K562 (cell line): Measurements from ENCODE around the gene EIF4G2. TPM values are rescaled to one million over a fixed set of nuclear protein-coding genes. Genes with fewer than 3 reads are reported as not detected.

Source experiments
- ATAC-seq: fragments of 200-7000 bp; cut with Tn5 transposase; 3 replicates; pipeline ENCODE4 v1.9.1; 2020; ENCODE audit warnings: moderate library complexity
- BruUV-seq: library from RNA; stranded (reverse); fragments of 400-500 nt; replicated peaks from 2 replicates; lab custom pipeline; 2021; lab: Mats Ljungman, UMichigan
- CTCF ChIA-PET: fragments of 300-600 bp; formaldehyde crosslinking; extraction: SDS; loops from one replicate; lab custom pipeline; 2021; ENCODE audit warnings: low intra/inter-chr PET ratio; lab: Yijun Ruan, JAX
- POLR2A ChIA-PET: fragments of 300-600, 350-650 bp; sonication (Branson Sonifier 250); formaldehyde crosslinking; extraction: SDS; loops from one replicate; lab custom pipeline; 2021; ENCODE audit warnings: antibody characterized with exemption, inconsistent platforms; lab: Yijun Ruan, JAX
- DNase-seq, 4 experiments: peaks; one replicate each; pipeline versions ENCODE4 v3.0.0 to v3.0.0-alpha.2; 2011 to 2018; ENCODE audit warnings: low spot score in 3 of 4, mixed read lengths in 3 of 4; ENCODE audit errors: extremely low read depth in 1 of 4
- FAIRE-seq: peaks from 2 replicates; lab custom pipeline; 2011; peaks lifted over from hg19 to GRCh38; lab: Jason Lieb, UNC
- H2AFZ ChIP-seq: 2 replicates; pipeline ENCODE4 v1.6.0; 2011; ENCODE audit warnings: low read depth, low read length, control low read depth, inconsistent platforms
- H3K27ac ChIP-seq: fragments of 200-600 bp; 3 replicates; pipeline ENCODE4 v1.8.0; 2011; ENCODE audit warnings: low read depth, mild to moderate bottlenecking, control low read depth, inconsistent platforms, low read length, moderate library complexity, mixed read lengths; ENCODE audit errors: extremely low read depth
- H3K27me3 ChIP-seq, 2 experiments: fragments of 300-600 bp in 1 of 2; 2 replicates in 1 of 2; 3 replicates in 1 of 2; pipeline versions ENCODE4 v1.6.0 to v1.8.0; 2011; ENCODE audit warnings: inconsistent platforms in 2 of 2, low read length in 2 of 2, mild to moderate bottlenecking in 1 of 2, mixed read lengths in 1 of 2, moderate library complexity in 1 of 2; ENCODE audit not compliant: control insufficient read depth in 2 of 2, insufficient read depth in 2 of 2
- H3K36me3 ChIP-seq: fragments of 300-600 bp; 3 replicates; pipeline ENCODE4 v1.8.0; 2011; ENCODE audit warnings: mild to moderate bottlenecking, low read length, inconsistent platforms; ENCODE audit not compliant: control insufficient read depth, insufficient read depth
- H3K4me1 ChIP-seq, 2 experiments: fragments of 200-600 bp in 1 of 2; replicated peaks in 1 of 2; 2 replicates in 1 of 2; 3 replicates in 1 of 2; pipeline versions ENCODE4 v1.5.1 to v1.8.0; 2011; ENCODE audit warnings: inconsistent platforms in 2 of 2, low read length in 2 of 2, mild to moderate bottlenecking in 1 of 2, mixed read lengths in 1 of 2, moderate library complexity in 1 of 2; ENCODE audit not compliant: control insufficient read depth in 2 of 2, insufficient read depth in 2 of 2
- H3K4me2 ChIP-seq: 2 replicates; pipeline ENCODE4 v1.6.1; 2011; ENCODE audit warnings: low read length, control low read depth, inconsistent platforms, mixed read lengths; ENCODE audit not compliant: insufficient read depth
- H3K4me3 ChIP-seq: fragments of 200-600 bp; sonication (generic), shearing (Covaris generic); 2 replicates; pipeline ENCODE4 v1.5.1; 2016; ENCODE audit warnings: control low read depth, inconsistent platforms
- H3K79me2 ChIP-seq: fragments of 200-600 bp; 3 replicates; pipeline ENCODE4 v1.8.0; 2011; ENCODE audit warnings: low read length, inconsistent platforms; ENCODE audit not compliant: control insufficient read depth, insufficient read depth
- H3K9ac ChIP-seq, 2 experiments: 2 replicates each; pipeline versions ENCODE4 v1.6.0 to v1.6.1; 2011; ENCODE audit warnings: low read depth in 2 of 2, low read length in 2 of 2, control low read depth in 1 of 2, inconsistent platforms in 1 of 2, mild to moderate bottlenecking in 1 of 2, mixed read lengths in 1 of 2; ENCODE audit not compliant: insufficient read depth in 1 of 2
- H3K9me1 ChIP-seq: one replicate; pipeline ENCODE4 v1.6.0; 2011; ENCODE audit warnings: inconsistent platforms, mild to moderate bottlenecking, low read length, moderate library complexity; ENCODE audit not compliant: control insufficient read depth, insufficient read depth
- H3K9me3 ChIP-seq: replicated peaks from 2 replicates; pipeline ENCODE4 v1.5.1; 2011; ENCODE audit warnings: low read depth, low read length, inconsistent platforms; ENCODE audit not compliant: control insufficient read depth, insufficient read depth
- H4K20me1 ChIP-seq: replicated peaks from 2 replicates; pipeline ENCODE4 v1.6.1; 2011; ENCODE audit warnings: low read length, inconsistent platforms, mixed read lengths; ENCODE audit not compliant: control insufficient read depth, insufficient read depth
- ARHGAP35 ChIP-seq: fragments of 450-650 bp; IDR thresholded peaks from 2 replicates; pipeline ENCODE4 v1.6.1; 2018; ENCODE audit not compliant: partially characterized antibody
- CHD4 ChIP-seq: fragments of 200-600 bp; sonication (generic); IDR thresholded peaks from 3 replicates; pipeline ENCODE4 v1.6.1; 2012; ENCODE audit warnings: low read depth, mild to moderate bottlenecking, mixed read lengths, low read length, inconsistent platforms; ENCODE audit not compliant: insufficient read depth, insufficient replicate concordance, poor library complexity, severe bottlenecking
- HDAC6 ChIP-seq: IDR thresholded peaks from 2 replicates; pipeline ENCODE4 v1.6.1; 2012; ENCODE audit warnings: low read depth, mild to moderate bottlenecking, control low read depth, inconsistent platforms, low read length, moderate library complexity
- PTTG1 ChIP-seq: fragments of 450-650 bp; IDR thresholded peaks from 2 replicates; pipeline ENCODE4 v1.6.1; 2016; ENCODE audit warnings: low read depth, mild to moderate bottlenecking, missing genetic modification characterization, missing compliant biosample characterization
- ZNF23 ChIP-seq: fragments of 250-450 bp; sonication (Bioruptor Pico); IDR thresholded peaks from 2 replicates; pipeline ENCODE4 v1.4.0; 2020; ENCODE audit warnings: mild to moderate bottlenecking
- in situ Hi-C: fragments of 300-500 bp; cut with MboI; formaldehyde crosslinking; loops from 4 replicates; pipeline ENCODE4 v1.15.0; 2018; ENCODE audit warnings: inconsistent platforms, mixed read lengths
- intact Hi-C: fragments of 100-400 bp; cut with micrococcal nuclease; formaldehyde crosslinking; loops from 2 replicates; pipeline ENCODE4 v1.14.2; 2022
- polyA plus RNA-seq, 8 experiments: library from polyadenylated mRNA; depleted of rRNA in 4 of 8; stranded (reverse) in 5 of 8; unstranded in 3 of 8; fragments of >200 nt; fragmentation: Nextera tagmentation in 2 of 8; fragmentation: Illumina TruSeq in 1 of 8; extraction: Ambion mirVana in 2 of 8; extraction: Trizol in 1 of 8; gene quantifications; 2 replicates each; pipeline versions ENCODE4 v1.2.1 to v1.2.3, GENCODE V29; 2011 to 2014; ENCODE audit warnings: inconsistent platforms in 1 of 8, missing spikeins in 1 of 8
- total RNA-seq, 7 experiments: library from RNA; depleted of rRNA in 6 of 7; stranded (reverse); fragments of >200 nt in 6 of 7; fragmentation: Illumina TruSeq in 2 of 7; extraction: Trizol in 2 of 7; gene quantifications; 2 replicates each; pipeline versions ENCODE4 v1.2.1 to v1.2.3, GENCODE V29; 2011 to 2021; ENCODE audit warnings: low replicate concordance in 1 of 7
- TF ChIP-seq, protein P1 (sequence below): fragments of 450-650 bp; IDR thresholded peaks from 2 replicates; pipeline ENCODE4 v1.6.1; 2016; ENCODE audit warnings: mild to moderate bottlenecking, moderate library complexity

EIF4G2 gene
- total and polyA plus RNA-seq, 9 of the 15 experiments (the other 6 are each of a cell fraction or from before 2014, with no cell fraction given): 206 to 790 (median 646) TPM

- no peaks in the 10 kb centered on the region for H3K9me3 ChIP-seq
- no peak overlapping the region for H3K27ac ChIP-seq
- no peak overlapping the region for H3K9ac ChIP-seq
- ChIA-PET CTCF (no interaction called here), POLR2A (interaction anchor here (0.6 to 1.2 kb wide), 2 partner anchors 9 to 20 kb away, joined by 3 read pairs; no protein-coding TSS in a partner anchor)
- no peak for ATAC-seq
- no peak overlapping the region for H3K4me2 ChIP-seq
- no TSS peak for BruUV-seq
- H3K27me3 ChIP-seq: no peaks in the 10 kb centered on the region
- no peak for DNase-seq
- H4K20me1 ChIP-seq: no peaks in the 10 kb centered on the region
- H3K9me1 ChIP-seq: no peaks in the 10 kb centered on the region
- H2AFZ ChIP-seq: no peak overlapping the region
- in situ Hi-C loops (no loop called here), intact Hi-C loops (no loop called here)
- peaks cover 9% of the 10 kb centered on the region; the same call in 1 of the 3 replicates for H3K79me2 ChIP-seq
- FAIRE-seq: no peak
- H3K36me3 ChIP-seq: no peaks in the 10 kb centered on the region
- peaks cover 0 to 5% of the 10 kb centered on the region in 2 experiments; a peak in 2 of 5 replicates for H3K4me1 ChIP-seq
- TF ChIP-seq CHD4 (no peak), ARHGAP35 (no peak), ZNF23 (no peak), HDAC6 (no peak), PTTG1 (tag) (no peak)
- TF ChIP-seq, protein P1, sequence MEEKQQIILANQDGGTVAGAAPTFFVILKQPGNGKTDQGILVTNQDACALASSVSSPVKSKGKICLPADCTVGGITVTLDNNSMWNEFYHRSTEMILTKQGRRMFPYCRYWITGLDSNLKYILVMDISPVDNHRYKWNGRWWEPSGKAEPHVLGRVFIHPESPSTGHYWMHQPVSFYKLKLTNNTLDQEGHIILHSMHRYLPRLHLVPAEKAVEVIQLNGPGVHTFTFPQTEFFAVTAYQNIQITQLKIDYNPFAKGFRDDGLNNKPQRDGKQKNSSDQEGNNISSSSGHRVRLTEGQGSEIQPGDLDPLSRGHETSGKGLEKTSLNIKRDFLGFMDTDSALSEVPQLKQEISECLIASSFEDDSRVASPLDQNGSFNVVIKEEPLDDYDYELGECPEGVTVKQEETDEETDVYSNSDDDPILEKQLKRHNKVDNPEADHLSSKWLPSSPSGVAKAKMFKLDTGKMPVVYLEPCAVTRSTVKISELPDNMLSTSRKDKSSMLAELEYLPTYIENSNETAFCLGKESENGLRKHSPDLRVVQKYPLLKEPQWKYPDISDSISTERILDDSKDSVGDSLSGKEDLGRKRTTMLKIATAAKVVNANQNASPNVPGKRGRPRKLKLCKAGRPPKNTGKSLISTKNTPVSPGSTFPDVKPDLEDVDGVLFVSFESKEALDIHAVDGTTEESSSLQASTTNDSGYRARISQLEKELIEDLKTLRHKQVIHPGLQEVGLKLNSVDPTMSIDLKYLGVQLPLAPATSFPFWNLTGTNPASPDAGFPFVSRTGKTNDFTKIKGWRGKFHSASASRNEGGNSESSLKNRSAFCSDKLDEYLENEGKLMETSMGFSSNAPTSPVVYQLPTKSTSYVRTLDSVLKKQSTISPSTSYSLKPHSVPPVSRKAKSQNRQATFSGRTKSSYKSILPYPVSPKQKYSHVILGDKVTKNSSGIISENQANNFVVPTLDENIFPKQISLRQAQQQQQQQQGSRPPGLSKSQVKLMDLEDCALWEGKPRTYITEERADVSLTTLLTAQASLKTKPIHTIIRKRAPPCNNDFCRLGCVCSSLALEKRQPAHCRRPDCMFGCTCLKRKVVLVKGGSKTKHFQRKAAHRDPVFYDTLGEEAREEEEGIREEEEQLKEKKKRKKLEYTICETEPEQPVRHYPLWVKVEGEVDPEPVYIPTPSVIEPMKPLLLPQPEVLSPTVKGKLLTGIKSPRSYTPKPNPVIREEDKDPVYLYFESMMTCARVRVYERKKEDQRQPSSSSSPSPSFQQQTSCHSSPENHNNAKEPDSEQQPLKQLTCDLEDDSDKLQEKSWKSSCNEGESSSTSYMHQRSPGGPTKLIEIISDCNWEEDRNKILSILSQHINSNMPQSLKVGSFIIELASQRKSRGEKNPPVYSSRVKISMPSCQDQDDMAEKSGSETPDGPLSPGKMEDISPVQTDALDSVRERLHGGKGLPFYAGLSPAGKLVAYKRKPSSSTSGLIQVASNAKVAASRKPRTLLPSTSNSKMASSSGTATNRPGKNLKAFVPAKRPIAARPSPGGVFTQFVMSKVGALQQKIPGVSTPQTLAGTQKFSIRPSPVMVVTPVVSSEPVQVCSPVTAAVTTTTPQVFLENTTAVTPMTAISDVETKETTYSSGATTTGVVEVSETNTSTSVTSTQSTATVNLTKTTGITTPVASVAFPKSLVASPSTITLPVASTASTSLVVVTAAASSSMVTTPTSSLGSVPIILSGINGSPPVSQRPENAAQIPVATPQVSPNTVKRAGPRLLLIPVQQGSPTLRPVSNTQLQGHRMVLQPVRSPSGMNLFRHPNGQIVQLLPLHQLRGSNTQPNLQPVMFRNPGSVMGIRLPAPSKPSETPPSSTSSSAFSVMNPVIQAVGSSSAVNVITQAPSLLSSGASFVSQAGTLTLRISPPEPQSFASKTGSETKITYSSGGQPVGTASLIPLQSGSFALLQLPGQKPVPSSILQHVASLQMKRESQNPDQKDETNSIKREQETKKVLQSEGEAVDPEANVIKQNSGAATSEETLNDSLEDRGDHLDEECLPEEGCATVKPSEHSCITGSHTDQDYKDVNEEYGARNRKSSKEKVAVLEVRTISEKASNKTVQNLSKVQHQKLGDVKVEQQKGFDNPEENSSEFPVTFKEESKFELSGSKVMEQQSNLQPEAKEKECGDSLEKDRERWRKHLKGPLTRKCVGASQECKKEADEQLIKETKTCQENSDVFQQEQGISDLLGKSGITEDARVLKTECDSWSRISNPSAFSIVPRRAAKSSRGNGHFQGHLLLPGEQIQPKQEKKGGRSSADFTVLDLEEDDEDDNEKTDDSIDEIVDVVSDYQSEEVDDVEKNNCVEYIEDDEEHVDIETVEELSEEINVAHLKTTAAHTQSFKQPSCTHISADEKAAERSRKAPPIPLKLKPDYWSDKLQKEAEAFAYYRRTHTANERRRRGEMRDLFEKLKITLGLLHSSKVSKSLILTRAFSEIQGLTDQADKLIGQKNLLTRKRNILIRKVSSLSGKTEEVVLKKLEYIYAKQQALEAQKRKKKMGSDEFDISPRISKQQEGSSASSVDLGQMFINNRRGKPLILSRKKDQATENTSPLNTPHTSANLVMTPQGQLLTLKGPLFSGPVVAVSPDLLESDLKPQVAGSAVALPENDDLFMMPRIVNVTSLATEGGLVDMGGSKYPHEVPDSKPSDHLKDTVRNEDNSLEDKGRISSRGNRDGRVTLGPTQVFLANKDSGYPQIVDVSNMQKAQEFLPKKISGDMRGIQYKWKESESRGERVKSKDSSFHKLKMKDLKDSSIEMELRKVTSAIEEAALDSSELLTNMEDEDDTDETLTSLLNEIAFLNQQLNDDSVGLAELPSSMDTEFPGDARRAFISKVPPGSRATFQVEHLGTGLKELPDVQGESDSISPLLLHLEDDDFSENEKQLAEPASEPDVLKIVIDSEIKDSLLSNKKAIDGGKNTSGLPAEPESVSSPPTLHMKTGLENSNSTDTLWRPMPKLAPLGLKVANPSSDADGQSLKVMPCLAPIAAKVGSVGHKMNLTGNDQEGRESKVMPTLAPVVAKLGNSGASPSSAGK: no peak
- no peak overlapping the region for H3K4me3 ChIP-seq
Observed at GRCh38 chr11:10813945-10814344, 5.2 kb upstream of the EIF4G2 start.
